ENCODE results near the gene WTAP. TPM values are rescaled to one million over a fixed set of nuclear protein-coding genes. Genes with fewer than 3 reads are reported as not detected.
A peak's percentile ranks its signal among the peaks of the same experiment; 100 is the strongest.

The WTAP gene
- polyA plus RNA-seq, 1 experiment = 38.5 TPM

GRCh38 chr6:159756508-159756907 is 29.2 kb downstream of the WTAP start:
- CTCF ChIA-PET = interaction anchor here (0.7 kb wide), 1 partner anchor 65 kb away, joined by 6 read pairs; no protein-coding TSS in a partner anchor
- no peak for TF ChIP-seq CTCF (IDR thresholded peaks at IDR 0.05; ENCODE audit: low read depth, low read length)
- Histone ChIP-seq H3K9me3 (ENCODE audit: control insufficient read depth, insufficient read depth, low read length) (no peaks in the 10 kb centered on the region), H3K4me3 (ENCODE audit: low read depth, low read length) (no peak overlapping the region), H3K27me3 (ENCODE audit: control insufficient read depth, insufficient read depth, low read length) (no peaks in the 10 kb centered on the region), H3K27ac (ENCODE audit: low read depth, low read length) (peak overlapping the region; percentile 3)
- DNase-seq (ENCODE audit: low read depth, low spot score) = no peak
- POLR2A ChIA-PET = interaction anchor here (0.6 to 0.8 kb wide), 3 partner anchors 29 to 555 kb away, joined by 3 to 4 read pairs (median 3); partner anchors contain the start of gene TCP1

GRCh38 chr6:159758031-159759001 is 31.0 kb downstream of the WTAP start:
- peak; percentile 43 for TF ChIP-seq CTCF (IDR thresholded peaks at IDR 0.05; ENCODE audit: low read depth, low read length)
- H3K27me3 ChIP-seq (ENCODE audit: control insufficient read depth, insufficient read depth, low read length) = no peaks in the 10 kb centered on the region
- CTCF ChIA-PET = interaction anchor here (0.6 to 1.1 kb wide), 3 partner anchors 14 to 67 kb away, joined by 3 to 4 read pairs (median 3); no protein-coding TSS in a partner anchor
- H3K27ac ChIP-seq (ENCODE audit: low read depth, low read length) = peak overlapping the region; percentile 57
- POLR2A ChIA-PET = no interaction called here
- peak; percentile 16 for DNase-seq (ENCODE audit: low read depth, low spot score)
- H3K9me3 ChIP-seq (ENCODE audit: control insufficient read depth, insufficient read depth, low read length) = no peaks in the 10 kb centered on the region; the same call in 1 of the 2 replicates
- no peak overlapping the region for H3K4me3 ChIP-seq (ENCODE audit: low read depth, low read length)

- no peak for TF ChIP-seq CTCF (IDR thresholded peaks at IDR 0.05; ENCODE audit: low read depth, low read length)
- Histone ChIP-seq H3K9me3 (ENCODE audit: control insufficient read depth, insufficient read depth, low read length) (no peaks in the 10 kb centered on the region; the same call in 1 of the 2 replicates), H3K4me3 (ENCODE audit: low read depth, low read length) (no peak overlapping the region), H3K27me3 (ENCODE audit: control insufficient read depth, insufficient read depth, low read length) (no peaks in the 10 kb centered on the region), H3K27ac (ENCODE audit: low read depth, low read length) (no peak overlapping the region)
- no peak for DNase-seq (ENCODE audit: low read depth, low spot score)
- ChIA-PET POLR2A (interaction anchor here (0.5 to 0.7 kb wide), 3 partner anchors 18 to 208 kb away, joined by 4 to 6 read pairs (median 5); no protein-coding TSS in a partner anchor), CTCF (interaction anchor here (0.7 to 1.3 kb wide), 7 partner anchors 10 to 126 kb away, joined by 3 to 6 read pairs (median 5); no protein-coding TSS in a partner anchor)
Observed at GRCh38 chr6:159759645-159760044, 32.3 kb downstream of the WTAP start.

GRCh38 chr6:159760602-159761057 is 33.3 kb downstream of the WTAP start:
- H3K27ac ChIP-seq (ENCODE audit: low read depth, low read length) = peak overlapping the region; percentile 90
- no peaks in the 10 kb centered on the region for H3K27me3 ChIP-seq (ENCODE audit: control insufficient read depth, insufficient read depth, low read length)
- no peaks in the 10 kb centered on the region; the same call in 1 of the 2 replicates for H3K9me3 ChIP-seq (ENCODE audit: control insufficient read depth, insufficient read depth, low read length)
- DNase-seq (ENCODE audit: low read depth, low spot score) = peak; percentile 30
- CTCF ChIA-PET = interaction anchor here (1.3 to 1.5 kb wide), 2 partner anchors 69 to 79 kb away, joined by 5 to 9 read pairs; no protein-coding TSS in a partner anchor
- H3K4me3 ChIP-seq (ENCODE audit: low read depth, low read length) = no peak overlapping the region
- POLR2A ChIA-PET = interaction anchor here (1.0 to 2.8 kb wide), 4 partner anchors 13 to 67 kb away, joined by 3 to 20 read pairs (median 7); partner anchors contain the start of genes MRPL18, TCP1 and WTAP
- TF ChIP-seq CTCF (IDR thresholded peaks at IDR 0.05; ENCODE audit: low read depth, low read length) = no peak

Data from AG04450 (cell line).